GM23338 (cell line): ENCODE results near the gene IRF5. TPM values are rescaled to one million over a fixed set of nuclear protein-coding genes. Genes with fewer than 3 reads are reported as not detected.

Source experiments
- ATAC-seq: fragments of 200-7000 bp; cut with Tn5 transposase; 3 replicates; pipeline ENCODE4 v1.9.1; 2020
- DNase-seq: peaks from one replicate; pipeline ENCODE4 v3.0.0-alpha.2; 2015; ENCODE audit warnings: low spot score
- H2AFZ ChIP-seq: fragments of 200-600 bp; sonication (generic); 2 replicates; pipeline ENCODE4 v1.8.0; 2016; ENCODE audit warnings: antibody characterized with exemption, mild to moderate bottlenecking, moderate library complexity
- H3F3A ChIP-seq: fragments of 200-600 bp; sonication (generic); replicated peaks from 2 replicates; pipeline ENCODE4 v1.8.0; 2017; ENCODE audit warnings: antibody characterized with exemption, mixed run types, low read depth
- H3K27ac ChIP-seq: fragments of 200-600 bp; sonication (generic); 2 replicates; pipeline ENCODE4 v1.6.1; 2016; ENCODE audit warnings: low read depth
- H3K27me3 ChIP-seq: fragments of 200-600 bp; sonication (generic); 2 replicates; pipeline ENCODE4 v1.8.0; 2016; ENCODE audit warnings: mild to moderate bottlenecking, mixed run types, moderate library complexity; ENCODE audit not compliant: insufficient read depth
- H3K36me3 ChIP-seq: fragments of 200-600 bp; sonication (generic); 2 replicates; pipeline ENCODE4 v1.8.0; 2016; ENCODE audit warnings: mild to moderate bottlenecking; ENCODE audit not compliant: insufficient read depth
- H3K4me1 ChIP-seq: fragments of 200-600 bp; sonication (generic); 2 replicates; pipeline ENCODE4 v1.8.0; 2016; ENCODE audit warnings: mild to moderate bottlenecking, moderate library complexity; ENCODE audit not compliant: insufficient read depth
- H3K4me2 ChIP-seq: fragments of 200-600 bp; sonication (generic); 2 replicates; pipeline ENCODE4 v1.7.1; 2017; ENCODE audit warnings: mixed run types
- H3K4me3 ChIP-seq: fragments of 200-600 bp; sonication (generic); 2 replicates; pipeline ENCODE4 v1.6.1; 2016; ENCODE audit warnings: mixed run types
- H3K79me2 ChIP-seq: fragments of 200-600 bp; sonication (generic); replicated peaks from 2 replicates; pipeline ENCODE4 v1.8.0; 2017; ENCODE audit warnings: mild to moderate bottlenecking; ENCODE audit not compliant: insufficient read depth
- H3K9me2 ChIP-seq: fragments of 200-600 bp; sonication (generic); 2 replicates; pipeline ENCODE4 v1.8.0; 2017; ENCODE audit not compliant: insufficient read depth
- H4K20me1 ChIP-seq: fragments of 200-600 bp; sonication (generic); replicated peaks from 2 replicates; pipeline ENCODE4 v1.8.0; 2017; ENCODE audit warnings: mild to moderate bottlenecking; ENCODE audit not compliant: insufficient read depth
- H3K27ac Mint-ChIP-seq: 2 replicates; pipeline ENCODE4 v1.8.0; 2020; ENCODE audit warnings: inconsistent platforms, mild to moderate bottlenecking, moderate library complexity, mixed read lengths
- H3K27me3 Mint-ChIP-seq: 3 replicates; pipeline ENCODE4 v1.8.0; 2022; ENCODE audit warnings: low read depth, mild to moderate bottlenecking, moderate library complexity, mixed read lengths, inconsistent platforms; ENCODE audit not compliant: insufficient read depth, poor library complexity
- H3K36me3 Mint-ChIP-seq: 3 replicates; pipeline ENCODE4 v1.8.0; 2021; ENCODE audit warnings: low read depth, mild to moderate bottlenecking, inconsistent platforms, moderate library complexity, mixed read lengths
- H3K4me1 Mint-ChIP-seq: 3 replicates; pipeline ENCODE4 v1.8.0; 2020; ENCODE audit warnings: mild to moderate bottlenecking, inconsistent platforms, mixed read lengths
- H3K4me3 Mint-ChIP-seq: 3 replicates; pipeline ENCODE4 v1.8.0; 2021; ENCODE audit warnings: moderate library complexity, mild to moderate bottlenecking, inconsistent platforms, mixed read lengths
- H3K9me3 Mint-ChIP-seq: 3 replicates; pipeline ENCODE4 v1.8.0; 2020; ENCODE audit warnings: moderate library complexity, mild to moderate bottlenecking, inconsistent platforms, mixed read lengths
- CREB1 ChIP-seq: fragments of 250-450 bp; sonication (Bioruptor Pico); IDR thresholded peaks from 2 replicates; pipeline ENCODE4 v1.5.0; 2020; ENCODE audit warnings: low read depth, mild to moderate bottlenecking, moderate library complexity
- EZH2phosphoT487 ChIP-seq: fragments of 200-600 bp; sonication (generic); IDR thresholded peaks from one replicate; pipeline ENCODE4 v1.8.1; 2018; ENCODE audit warnings: antibody characterized with exemption; ENCODE audit not compliant: unreplicated experiment
- NANOG ChIP-seq: IDR thresholded peaks from 2 replicates; pipeline ENCODE4 v1.6.1; 2016; ENCODE audit warnings: antibody characterized with exemption, borderline replicate concordance
- POLR2AphosphoS5 ChIP-seq: IDR thresholded peaks from 2 replicates; pipeline ENCODE4 v1.6.1; 2016; ENCODE audit warnings: antibody characterized with exemption, low read depth
- STAT1 ChIP-seq: IDR thresholded peaks from one replicate; pipeline ENCODE4 v1.6.1; 2016; ENCODE audit warnings: antibody characterized with exemption; ENCODE audit not compliant: unreplicated experiment
- polyA plus RNA-seq: library from polyadenylated mRNA; unstranded; fragments of >200 nt; fragmentation: Nextera tagmentation; extraction: Ambion mirVana; gene quantifications from 2 replicates; pipeline ENCODE4 v1.2.1, GENCODE V29; 2016
- total RNA-seq: library from RNA; depleted of rRNA; stranded (reverse); fragments of >200 nt; shearing (Covaris generic); gene quantifications from 2 replicates; pipeline ENCODE4 v1.2.3, GENCODE V29; 2014
- TF ChIP-seq, protein P1 (sequence below): fragments of 250-450 bp; sonication (Bioruptor Pico); IDR thresholded peaks from 2 replicates; pipeline ENCODE4 v1.5.0; 2020; ENCODE audit warnings: mild to moderate bottlenecking, moderate library complexity
- TF ChIP-seq, protein P2 (sequence below), 2 experiments: fragments of 200-600 bp in 1 of 2; sonication (generic) in 1 of 2; conservative IDR thresholded peaks; 2 replicates each; pipeline versions ENCODE4 v1.5.1 to v1.6.1; 2016 to 2017; ENCODE audit warnings: antibody characterized with exemption in 2 of 2, low read depth in 2 of 2, mild to moderate bottlenecking in 2 of 2, moderate library complexity in 1 of 2

The IRF5 gene
- total and polyA plus RNA-seq, 2 experiments from 2014 or later = 0.37 to 3.7 TPM

DNA sequence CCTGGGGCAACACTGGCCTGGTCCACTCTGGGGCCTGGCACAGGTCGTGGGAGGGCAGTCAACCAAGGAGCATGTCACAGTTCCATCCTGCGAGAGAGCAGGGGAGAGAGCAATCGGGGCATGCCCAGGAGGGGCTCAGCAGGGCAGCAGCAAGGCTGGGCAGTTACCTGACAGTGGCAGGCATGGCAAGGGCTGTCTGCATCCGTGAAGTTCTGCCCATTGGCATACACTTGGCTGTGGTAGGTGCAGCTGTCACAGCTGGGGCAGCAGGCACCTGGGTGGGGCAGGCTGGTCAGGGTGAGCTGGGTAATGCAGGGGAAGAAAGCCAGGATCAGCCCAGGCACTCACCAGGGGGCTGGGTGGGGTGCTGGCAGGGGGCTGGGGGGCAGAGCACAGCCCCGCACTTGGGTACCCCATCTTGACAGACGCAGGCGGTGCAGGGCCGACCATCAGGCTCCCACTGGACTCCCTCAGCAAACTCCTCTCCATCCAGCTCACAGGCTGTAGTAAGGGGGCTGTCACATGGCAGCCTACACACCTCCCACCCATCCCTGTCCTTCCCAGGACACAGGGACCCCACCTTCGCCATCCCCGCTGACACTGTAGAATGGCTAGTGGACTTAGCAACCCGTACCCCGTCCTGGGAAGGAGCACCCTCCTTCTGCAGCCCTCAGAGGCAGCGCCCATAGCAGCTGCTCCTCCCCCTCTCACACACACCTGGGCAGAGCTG is 45.0 kb upstream of the IRF5 start:
- H3K27ac ChIP-seq = no peak overlapping the region
- no peak overlapping the region for H3K4me2 ChIP-seq
- H3K27me3 Mint-ChIP-seq = peaks cover 9% of the 10 kb centered on the region
- H3K4me3 Mint-ChIP-seq = no peak overlapping the region
- no peaks in the 10 kb centered on the region for H3K36me3 Mint-ChIP-seq
- no peaks in the 10 kb centered on the region for H3K79me2 ChIP-seq
- no peaks in the 10 kb centered on the region; the same call in 2 of the 3 replicates for H3K4me1 Mint-ChIP-seq
- H3K9me2 ChIP-seq = no peaks in the 10 kb centered on the region
- no peaks in the 10 kb centered on the region for H4K20me1 ChIP-seq
- no peaks in the 10 kb centered on the region; the same call in 2 of the 3 replicates for H3K9me3 Mint-ChIP-seq
- H3K4me3 ChIP-seq = no peak overlapping the region
- no peak for DNase-seq
- no peak for ATAC-seq
- peaks cover 12% of the 10 kb centered on the region; the same call in 1 of the 2 replicates for H3K4me1 ChIP-seq
- TF ChIP-seq STAT1 (no peak), CREB1 (CRISPR knock-in tag) (no peak), NANOG (no peak), EZH2phosphoT487 (no peak), POLR2AphosphoS5 (no peak)
- TF ChIP-seq, protein P1, sequence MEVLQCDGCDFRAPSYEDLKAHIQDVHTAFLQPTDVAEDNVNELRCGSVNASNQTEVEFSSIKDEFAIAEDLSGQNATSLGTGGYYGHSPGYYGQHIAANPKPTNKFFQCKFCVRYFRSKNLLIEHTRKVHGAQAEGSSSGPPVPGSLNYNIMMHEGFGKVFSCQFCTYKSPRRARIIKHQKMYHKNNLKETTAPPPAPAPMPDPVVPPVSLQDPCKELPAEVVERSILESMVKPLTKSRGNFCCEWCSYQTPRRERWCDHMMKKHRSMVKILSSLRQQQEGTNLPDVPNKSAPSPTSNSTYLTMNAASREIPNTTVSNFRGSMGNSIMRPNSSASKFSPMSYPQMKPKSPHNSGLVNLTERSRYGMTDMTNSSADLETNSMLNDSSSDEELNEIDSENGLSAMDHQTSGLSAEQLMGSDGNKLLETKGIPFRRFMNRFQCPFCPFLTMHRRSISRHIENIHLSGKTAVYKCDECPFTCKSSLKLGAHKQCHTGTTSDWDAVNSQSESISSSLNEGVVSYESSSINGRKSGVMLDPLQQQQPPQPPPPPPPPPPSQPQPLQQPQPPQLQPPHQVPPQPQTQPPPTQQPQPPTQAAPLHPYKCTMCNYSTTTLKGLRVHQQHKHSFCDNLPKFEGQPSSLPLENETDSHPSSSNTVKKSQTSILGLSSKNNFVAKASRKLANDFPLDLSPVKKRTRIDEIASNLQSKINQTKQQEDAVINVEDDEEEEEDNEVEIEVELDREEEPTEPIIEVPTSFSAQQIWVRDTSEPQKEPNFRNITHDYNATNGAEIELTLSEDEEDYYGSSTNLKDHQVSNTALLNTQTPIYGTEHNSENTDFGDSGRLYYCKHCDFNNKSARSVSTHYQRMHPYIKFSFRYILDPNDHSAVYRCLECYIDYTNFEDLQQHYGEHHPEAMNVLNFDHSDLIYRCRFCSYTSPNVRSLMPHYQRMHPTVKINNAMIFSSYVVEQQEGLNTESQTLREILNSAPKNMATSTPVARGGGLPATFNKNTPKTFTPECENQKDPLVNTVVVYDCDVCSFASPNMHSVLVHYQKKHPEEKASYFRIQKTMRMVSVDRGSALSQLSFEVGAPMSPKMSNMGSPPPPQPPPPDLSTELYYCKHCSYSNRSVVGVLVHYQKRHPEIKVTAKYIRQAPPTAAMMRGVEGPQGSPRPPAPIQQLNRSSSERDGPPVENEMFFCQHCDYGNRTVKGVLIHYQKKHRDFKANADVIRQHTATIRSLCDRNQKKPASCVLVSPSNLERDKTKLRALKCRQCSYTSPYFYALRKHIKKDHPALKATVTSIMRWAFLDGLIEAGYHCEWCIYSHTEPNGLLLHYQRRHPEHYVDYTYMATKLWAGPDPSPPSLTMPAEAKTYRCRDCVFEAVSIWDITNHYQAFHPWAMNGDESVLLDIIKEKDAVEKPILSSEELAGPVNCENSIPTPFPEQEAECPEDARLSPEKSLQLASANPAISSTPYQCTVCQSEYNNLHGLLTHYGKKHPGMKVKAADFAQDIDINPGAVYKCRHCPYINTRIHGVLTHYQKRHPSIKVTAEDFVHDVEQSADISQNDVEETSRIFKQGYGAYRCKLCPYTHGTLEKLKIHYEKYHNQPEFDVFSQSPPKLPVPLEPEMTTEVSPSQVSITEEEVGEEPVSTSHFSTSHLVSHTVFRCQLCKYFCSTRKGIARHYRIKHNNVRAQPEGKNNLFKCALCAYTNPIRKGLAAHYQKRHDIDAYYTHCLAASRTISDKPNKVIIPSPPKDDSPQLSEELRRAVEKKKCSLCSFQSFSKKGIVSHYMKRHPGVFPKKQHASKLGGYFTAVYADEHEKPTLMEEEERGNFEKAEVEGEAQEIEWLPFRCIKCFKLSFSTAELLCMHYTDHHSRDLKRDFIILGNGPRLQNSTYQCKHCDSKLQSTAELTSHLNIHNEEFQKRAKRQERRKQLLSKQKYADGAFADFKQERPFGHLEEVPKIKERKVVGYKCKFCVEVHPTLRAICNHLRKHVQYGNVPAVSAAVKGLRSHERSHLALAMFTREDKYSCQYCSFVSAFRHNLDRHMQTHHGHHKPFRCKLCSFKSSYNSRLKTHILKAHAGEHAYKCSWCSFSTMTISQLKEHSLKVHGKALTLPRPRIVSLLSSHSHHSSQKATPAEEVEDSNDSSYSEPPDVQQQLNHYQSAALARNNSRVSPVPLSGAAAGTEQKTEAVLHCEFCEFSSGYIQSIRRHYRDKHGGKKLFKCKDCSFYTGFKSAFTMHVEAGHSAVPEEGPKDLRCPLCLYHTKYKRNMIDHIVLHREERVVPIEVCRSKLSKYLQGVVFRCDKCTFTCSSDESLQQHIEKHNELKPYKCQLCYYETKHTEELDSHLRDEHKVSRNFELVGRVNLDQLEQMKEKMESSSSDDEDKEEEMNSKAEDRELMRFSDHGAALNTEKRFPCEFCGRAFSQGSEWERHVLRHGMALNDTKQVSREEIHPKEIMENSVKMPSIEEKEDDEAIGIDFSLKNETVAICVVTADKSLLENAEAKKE (CRISPR knock-in tag) = no peak
- TF ChIP-seq, protein P2, sequence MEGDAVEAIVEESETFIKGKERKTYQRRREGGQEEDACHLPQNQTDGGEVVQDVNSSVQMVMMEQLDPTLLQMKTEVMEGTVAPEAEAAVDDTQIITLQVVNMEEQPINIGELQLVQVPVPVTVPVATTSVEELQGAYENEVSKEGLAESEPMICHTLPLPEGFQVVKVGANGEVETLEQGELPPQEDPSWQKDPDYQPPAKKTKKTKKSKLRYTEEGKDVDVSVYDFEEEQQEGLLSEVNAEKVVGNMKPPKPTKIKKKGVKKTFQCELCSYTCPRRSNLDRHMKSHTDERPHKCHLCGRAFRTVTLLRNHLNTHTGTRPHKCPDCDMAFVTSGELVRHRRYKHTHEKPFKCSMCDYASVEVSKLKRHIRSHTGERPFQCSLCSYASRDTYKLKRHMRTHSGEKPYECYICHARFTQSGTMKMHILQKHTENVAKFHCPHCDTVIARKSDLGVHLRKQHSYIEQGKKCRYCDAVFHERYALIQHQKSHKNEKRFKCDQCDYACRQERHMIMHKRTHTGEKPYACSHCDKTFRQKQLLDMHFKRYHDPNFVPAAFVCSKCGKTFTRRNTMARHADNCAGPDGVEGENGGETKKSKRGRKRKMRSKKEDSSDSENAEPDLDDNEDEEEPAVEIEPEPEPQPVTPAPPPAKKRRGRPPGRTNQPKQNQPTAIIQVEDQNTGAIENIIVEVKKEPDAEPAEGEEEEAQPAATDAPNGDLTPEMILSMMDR (conservative IDR thresholded peaks at IDR 0.05; ENCODE audit: low read depth in 2 of 2) = no peak
- H3F3A ChIP-seq = 0 out of 2 replicates have a peak, but pooled peaks cover 6% of the 10 kb centered on the region
- no peaks in the 10 kb centered on the region for H3K36me3 ChIP-seq
- no peak overlapping the region for H2AFZ ChIP-seq
- H3K27me3 ChIP-seq = peaks cover 10% of the 10 kb centered on the region; the same call in 1 of the 2 replicates
- H3K27ac Mint-ChIP-seq = no peak overlapping the region
